ENCODE results near the gene DNAJB11. TPM values are rescaled to one million over a fixed set of nuclear protein-coding genes. Genes with fewer than 3 reads are reported as not detected.

Gene DNAJB11
- total RNA-seq, 1 experiment from 2014 or later = 54.3 TPM

DNA sequence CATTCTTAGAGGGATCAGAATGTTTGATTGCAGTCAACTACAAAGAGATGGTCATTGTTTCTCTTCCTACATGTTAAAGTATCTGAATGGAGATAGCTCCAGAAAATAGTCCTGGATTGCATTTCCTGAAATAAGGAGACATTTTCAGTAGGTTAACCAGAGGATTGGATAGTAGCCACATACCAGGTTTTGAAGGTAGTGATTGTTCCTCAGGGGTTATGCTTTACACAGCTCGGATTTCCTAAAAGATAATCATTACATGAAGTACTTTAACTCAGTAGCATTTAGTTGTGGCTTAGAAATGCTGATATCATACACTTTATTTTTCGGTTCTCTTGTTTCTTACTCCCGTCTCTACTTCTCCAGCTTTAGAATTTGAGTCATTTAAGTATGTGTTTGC is 10.3 kb downstream of the DNAJB11 start:
- no peak for DNase-seq (ENCODE audit: low read depth, low spot score)
- no peak overlapping the region for H3K27ac ChIP-seq (ENCODE audit: low read depth, low read length)
- no peaks in the 10 kb centered on the region for H4K20me1 ChIP-seq (ENCODE audit: insufficient read depth)
- no peak overlapping the region for H3K4me2 ChIP-seq (ENCODE audit: low read length)
- H3K9ac ChIP-seq (ENCODE audit: low read length) = no peak overlapping the region
- no peaks in the 10 kb centered on the region for H3K4me1 ChIP-seq (ENCODE audit: control insufficient read depth in 1 of 2, insufficient read depth in 2 of 2, low read length in 2 of 2)
- H2AFZ ChIP-seq (ENCODE audit: low read depth, low read length, poor library complexity, severe bottlenecking) = no peak overlapping the region
- ChIA-PET CTCF (no interaction called here), POLR2A (interaction anchor here (2.1 kb wide), 1 partner anchor 11 kb away, joined by 9 read pairs; the partner anchor contains the start of gene DNAJB11), RAD21 (ENCODE audit: low non-redundant PET in 1 of 2, low total read pairs in 2 of 2, uncharacterized antibody in 2 of 2, unreplicated experiment in 2 of 2) (no interaction called here)
- peaks cover 76 to 83% of the 10 kb centered on the region in 2 experiments for H3K36me3 ChIP-seq (ENCODE audit: control insufficient read depth in 1 of 2, insufficient read depth in 2 of 2, low read length in 2 of 2)
- H3K9me2 ChIP-seq (ENCODE audit: insufficient read depth) = no peaks in the 10 kb centered on the region
- TF ChIP-seq YY1 (IDR thresholded peaks at IDR 0.05; ENCODE audit: extremely low read depth, insufficient replicate concordance, low read depth, low read length) (no peak), EZH2 (IDR thresholded peaks at IDR 0.05) (no peak), POLR2A (IDR thresholded peaks at IDR 0.05; ENCODE audit: borderline replicate concordance, extremely low read depth, insufficient read depth, insufficient read length) (no peak), FOSL1 (IDR thresholded peaks at IDR 0.05; ENCODE audit: low read depth) (no peak), ZFX (IDR thresholded peaks at IDR 0.05) (no peak), CBX3 (IDR thresholded peaks at IDR 0.05; ENCODE audit: low read depth) (no peak), TCF7L2 (IDR thresholded peaks at IDR 0.05; ENCODE audit: borderline replicate concordance, extremely low read depth, insufficient read depth, insufficient read length) (no peak), EGR1 (IDR thresholded peaks at IDR 0.05; ENCODE audit: low read depth) (no peak), SRF (IDR thresholded peaks at IDR 0.05; ENCODE audit: low read depth) (no peak), RAD21 (IDR thresholded peaks at IDR 0.05; ENCODE audit: low read depth) (no peak), SP1 (IDR thresholded peaks at IDR 0.05; ENCODE audit: low read depth) (no peak), POLR2AphosphoS5 (IDR thresholded peaks at IDR 0.05; ENCODE audit: low read depth, low read length) (no peak)
- TF ChIP-seq, protein P1, sequence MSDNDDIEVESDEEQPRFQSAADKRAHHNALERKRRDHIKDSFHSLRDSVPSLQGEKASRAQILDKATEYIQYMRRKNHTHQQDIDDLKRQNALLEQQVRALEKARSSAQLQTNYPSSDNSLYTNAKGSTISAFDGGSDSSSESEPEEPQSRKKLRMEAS (IDR thresholded peaks at IDR 0.05) = no peak
- TF ChIP-seq, protein P2, sequence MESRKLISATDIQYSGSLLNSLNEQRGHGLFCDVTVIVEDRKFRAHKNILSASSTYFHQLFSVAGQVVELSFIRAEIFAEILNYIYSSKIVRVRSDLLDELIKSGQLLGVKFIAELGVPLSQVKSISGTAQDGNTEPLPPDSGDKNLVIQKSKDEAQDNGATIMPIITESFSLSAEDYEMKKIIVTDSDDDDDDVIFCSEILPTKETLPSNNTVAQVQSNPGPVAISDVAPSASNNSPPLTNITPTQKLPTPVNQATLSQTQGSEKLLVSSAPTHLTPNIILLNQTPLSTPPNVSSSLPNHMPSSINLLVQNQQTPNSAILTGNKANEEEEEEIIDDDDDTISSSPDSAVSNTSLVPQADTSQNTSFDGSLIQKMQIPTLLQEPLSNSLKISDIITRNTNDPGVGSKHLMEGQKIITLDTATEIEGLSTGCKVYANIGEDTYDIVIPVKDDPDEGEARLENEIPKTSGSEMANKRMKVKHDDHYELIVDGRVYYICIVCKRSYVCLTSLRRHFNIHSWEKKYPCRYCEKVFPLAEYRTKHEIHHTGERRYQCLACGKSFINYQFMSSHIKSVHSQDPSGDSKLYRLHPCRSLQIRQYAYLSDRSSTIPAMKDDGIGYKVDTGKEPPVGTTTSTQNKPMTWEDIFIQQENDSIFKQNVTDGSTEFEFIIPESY (IDR thresholded peaks at IDR 0.05; ENCODE audit: extremely low read depth, insufficient replicate concordance, low read length) = no peak
- TF ChIP-seq, protein P3, sequence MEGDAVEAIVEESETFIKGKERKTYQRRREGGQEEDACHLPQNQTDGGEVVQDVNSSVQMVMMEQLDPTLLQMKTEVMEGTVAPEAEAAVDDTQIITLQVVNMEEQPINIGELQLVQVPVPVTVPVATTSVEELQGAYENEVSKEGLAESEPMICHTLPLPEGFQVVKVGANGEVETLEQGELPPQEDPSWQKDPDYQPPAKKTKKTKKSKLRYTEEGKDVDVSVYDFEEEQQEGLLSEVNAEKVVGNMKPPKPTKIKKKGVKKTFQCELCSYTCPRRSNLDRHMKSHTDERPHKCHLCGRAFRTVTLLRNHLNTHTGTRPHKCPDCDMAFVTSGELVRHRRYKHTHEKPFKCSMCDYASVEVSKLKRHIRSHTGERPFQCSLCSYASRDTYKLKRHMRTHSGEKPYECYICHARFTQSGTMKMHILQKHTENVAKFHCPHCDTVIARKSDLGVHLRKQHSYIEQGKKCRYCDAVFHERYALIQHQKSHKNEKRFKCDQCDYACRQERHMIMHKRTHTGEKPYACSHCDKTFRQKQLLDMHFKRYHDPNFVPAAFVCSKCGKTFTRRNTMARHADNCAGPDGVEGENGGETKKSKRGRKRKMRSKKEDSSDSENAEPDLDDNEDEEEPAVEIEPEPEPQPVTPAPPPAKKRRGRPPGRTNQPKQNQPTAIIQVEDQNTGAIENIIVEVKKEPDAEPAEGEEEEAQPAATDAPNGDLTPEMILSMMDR (IDR thresholded peaks at IDR 0.05 in 2 of 3, conservative IDR thresholded peaks at IDR 0.05 in 1 of 3; ENCODE audit: borderline replicate concordance in 1 of 3, insufficient read depth in 1 of 3, low read depth in 2 of 3, low read length in 2 of 3) = no peak
- TF ChIP-seq, protein P4, sequence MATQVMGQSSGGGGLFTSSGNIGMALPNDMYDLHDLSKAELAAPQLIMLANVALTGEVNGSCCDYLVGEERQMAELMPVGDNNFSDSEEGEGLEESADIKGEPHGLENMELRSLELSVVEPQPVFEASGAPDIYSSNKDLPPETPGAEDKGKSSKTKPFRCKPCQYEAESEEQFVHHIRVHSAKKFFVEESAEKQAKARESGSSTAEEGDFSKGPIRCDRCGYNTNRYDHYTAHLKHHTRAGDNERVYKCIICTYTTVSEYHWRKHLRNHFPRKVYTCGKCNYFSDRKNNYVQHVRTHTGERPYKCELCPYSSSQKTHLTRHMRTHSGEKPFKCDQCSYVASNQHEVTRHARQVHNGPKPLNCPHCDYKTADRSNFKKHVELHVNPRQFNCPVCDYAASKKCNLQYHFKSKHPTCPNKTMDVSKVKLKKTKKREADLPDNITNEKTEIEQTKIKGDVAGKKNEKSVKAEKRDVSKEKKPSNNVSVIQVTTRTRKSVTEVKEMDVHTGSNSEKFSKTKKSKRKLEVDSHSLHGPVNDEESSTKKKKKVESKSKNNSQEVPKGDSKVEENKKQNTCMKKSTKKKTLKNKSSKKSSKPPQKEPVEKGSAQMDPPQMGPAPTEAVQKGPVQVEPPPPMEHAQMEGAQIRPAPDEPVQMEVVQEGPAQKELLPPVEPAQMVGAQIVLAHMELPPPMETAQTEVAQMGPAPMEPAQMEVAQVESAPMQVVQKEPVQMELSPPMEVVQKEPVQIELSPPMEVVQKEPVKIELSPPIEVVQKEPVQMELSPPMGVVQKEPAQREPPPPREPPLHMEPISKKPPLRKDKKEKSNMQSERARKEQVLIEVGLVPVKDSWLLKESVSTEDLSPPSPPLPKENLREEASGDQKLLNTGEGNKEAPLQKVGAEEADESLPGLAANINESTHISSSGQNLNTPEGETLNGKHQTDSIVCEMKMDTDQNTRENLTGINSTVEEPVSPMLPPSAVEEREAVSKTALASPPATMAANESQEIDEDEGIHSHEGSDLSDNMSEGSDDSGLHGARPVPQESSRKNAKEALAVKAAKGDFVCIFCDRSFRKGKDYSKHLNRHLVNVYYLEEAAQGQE (IDR thresholded peaks at IDR 0.05; ENCODE audit: low read depth) = no peak
- H3K27me3 ChIP-seq (ENCODE audit: insufficient read depth, low read length) = no peaks in the 10 kb centered on the region
- no TSS peak for BruUV-seq (replicated peaks)
- no peak overlapping the region for H3K4me3 ChIP-seq (replicated peaks in 1 of 2; ENCODE audit: low read depth in 1 of 2, low read length in 2 of 2)
- no peak for ATAC-seq
- H3K9me3 ChIP-seq (ENCODE audit: control insufficient read depth in 1 of 2, insufficient read depth in 1 of 2, low read depth in 1 of 2, low read length in 2 of 2) = no peaks in the 10 kb centered on the region
- H3K79me2 ChIP-seq (ENCODE audit: insufficient read depth, low read length) = peaks cover 18% of the 10 kb centered on the region; the same call in 1 of the 2 replicates
- intact Hi-C loops (cut with micrococcal nuclease) = loop anchor here (10.0 kb wide), 1 partner anchor 244 kb away; no protein-coding TSS in a partner anchor

Data from HCT116 (cell line).